HG03097 (cell line): ENCODE results near the gene SNRK.

Source experiments
- ATAC-seq: cut with Tn5 transposase; IDR thresholded peaks from one replicate; pipeline ENCODE4 v1.9.1; 2021; ENCODE audit not compliant: unreplicated experiment, low FRiP score

The SNRK gene

DNA sequence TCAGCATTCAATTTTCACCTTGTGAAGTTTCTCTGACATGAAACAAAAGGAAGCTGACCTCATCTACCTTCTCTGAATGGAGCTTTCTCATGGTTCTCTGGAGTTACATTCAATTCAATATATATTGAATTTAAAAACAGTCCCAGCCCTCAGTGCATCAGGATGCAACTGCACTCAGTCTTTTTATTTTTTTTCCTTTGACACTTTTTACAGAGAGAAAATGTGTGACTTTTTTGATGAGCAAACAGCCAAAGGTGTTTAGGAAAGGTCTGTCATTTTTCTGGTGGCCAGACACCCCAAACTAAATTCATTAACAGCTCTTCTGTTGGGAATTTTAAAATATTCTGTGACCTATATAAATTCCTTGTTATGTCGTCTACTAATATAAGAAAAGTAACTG is 19.3 kb upstream of the SNRK start:
- no peak for ATAC-seq

DNA sequence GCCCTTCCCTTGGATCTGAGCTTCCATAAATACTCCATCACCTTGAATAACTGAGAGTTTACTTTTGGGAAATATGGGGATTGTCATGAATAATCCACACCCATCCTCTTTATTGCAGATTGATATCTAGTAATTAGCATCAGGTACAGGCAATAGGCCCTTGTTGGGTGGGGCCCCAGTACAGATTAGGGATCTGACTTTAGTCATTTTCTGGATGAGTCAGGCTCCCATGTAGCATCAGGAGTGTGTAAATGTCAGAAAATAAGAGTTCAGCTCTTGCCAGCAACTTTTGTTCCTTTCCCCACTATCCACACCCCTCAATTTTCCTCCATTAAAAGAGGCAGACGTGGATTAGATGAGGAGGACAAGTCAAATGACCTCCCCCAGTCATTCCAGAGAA is 17.7 kb upstream of the SNRK start:
- ATAC-seq: no peak

DNA sequence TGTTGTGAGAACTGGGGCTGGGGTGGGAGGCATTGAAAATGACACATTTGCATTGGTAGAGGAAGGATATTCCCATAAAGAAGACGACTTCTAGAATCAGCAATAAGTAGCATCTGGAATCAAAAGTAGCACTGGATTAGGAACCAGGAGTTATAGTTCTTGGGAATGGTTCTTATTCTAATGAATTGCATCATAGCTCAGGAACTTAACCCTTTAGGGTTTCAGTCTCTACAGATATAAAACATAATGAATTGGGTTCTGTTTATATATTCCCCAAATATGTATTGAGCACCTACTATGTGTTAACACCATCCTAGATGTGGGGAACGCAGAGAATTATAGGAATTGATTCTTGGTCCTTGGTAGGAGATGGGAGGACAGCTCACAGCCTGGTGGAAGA is 16.3 kb upstream of the SNRK start:
- ATAC-seq: no peak

DNA sequence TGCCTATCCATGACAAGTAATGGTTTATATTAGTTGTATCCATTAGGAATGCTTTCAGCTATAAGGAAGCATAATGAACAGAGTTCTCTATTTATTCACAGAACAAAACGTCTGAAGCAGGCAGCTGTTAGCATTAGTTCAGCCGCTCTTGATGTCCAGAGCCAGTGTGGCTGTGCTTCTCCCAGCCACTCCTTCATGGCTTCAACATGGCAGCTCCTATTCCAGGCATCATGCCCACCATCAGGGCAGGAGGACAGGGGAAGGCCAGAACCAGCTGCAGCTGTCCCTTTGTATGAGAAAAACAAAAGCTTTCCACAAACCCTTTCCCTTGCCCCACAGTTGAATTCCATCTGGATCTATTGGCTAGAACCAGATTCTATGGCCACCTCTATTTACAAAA is 12.9 kb upstream of the SNRK start:
- no peak for ATAC-seq

DNA sequence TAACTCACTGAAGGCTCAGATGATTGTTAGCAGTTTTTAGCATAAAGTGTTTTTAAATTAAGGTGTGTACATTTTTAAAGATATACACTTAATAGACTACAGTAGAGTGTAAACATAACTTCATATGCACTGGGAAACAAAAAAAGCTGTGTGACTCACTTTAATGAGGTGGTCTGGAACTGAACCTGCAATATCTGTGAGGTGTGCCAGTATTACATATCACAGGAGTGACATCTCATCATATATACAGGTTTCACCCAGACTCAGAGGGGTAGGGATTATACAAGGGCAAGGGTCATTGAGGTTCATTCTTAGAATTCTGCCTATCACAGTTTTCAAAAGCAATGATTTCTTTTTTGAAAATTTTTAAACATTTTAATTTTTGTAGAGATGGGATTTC is 7.3 kb upstream of the SNRK start:
- ATAC-seq: no peak

DNA sequence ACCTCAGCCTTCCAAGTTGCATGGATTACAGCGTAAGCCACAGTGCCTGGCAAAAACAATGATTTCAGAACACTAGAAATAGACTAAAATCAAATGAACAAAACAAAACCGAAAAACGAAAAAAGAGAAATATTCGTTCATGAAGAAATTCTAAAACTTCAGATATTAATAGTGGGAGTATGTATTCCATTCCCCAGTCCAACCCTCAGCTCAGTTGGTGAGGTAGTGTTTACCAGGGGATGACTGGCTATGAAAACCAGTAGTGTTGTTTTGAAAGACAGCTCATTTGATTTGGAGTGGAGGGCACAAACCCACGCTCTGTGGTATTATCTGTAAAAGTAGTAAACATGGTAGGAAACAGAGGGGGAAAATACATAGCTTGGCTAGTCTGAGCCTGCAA is 6.8 kb upstream of the SNRK start:
- ATAC-seq: no peak

DNA sequence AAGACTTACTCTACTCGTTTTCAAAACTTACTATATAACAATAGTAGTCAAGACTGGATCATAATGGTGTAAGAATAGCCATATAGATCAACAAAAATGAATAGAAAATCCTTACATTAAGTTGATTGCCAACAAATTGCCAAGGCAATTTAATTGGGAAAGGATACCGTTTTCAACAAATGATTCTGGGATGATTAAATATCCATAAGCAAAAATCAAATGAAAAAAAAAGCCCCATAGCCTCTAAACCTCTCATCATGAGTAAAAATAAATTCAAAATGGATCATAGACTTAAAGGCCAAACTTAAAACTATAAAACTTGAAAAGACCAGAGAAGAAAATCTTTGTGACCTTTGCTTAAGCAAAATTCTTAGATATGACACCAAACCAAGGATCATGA is 5.3 kb upstream of the SNRK start:
- ATAC-seq: no peak

DNA sequence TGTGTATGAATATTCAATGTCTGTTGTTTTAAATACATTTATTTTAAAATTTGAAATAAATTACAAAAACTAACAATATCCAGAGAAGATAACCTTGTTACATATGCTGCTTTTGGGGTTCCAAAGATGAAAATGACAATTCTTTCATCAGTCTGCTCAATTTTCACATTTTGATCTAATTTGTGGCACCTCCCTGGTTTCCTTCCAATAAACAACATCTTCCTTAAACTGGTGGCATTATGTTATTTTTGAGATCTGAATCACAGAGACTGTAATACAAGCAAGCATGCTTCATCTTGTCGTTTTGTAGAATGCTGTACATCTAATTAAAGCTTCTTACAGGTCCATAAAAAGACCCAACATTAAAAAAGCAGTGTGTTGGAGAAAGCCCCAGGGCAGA is 2.2 kb upstream of the SNRK start:
- no peak for ATAC-seq

DNA sequence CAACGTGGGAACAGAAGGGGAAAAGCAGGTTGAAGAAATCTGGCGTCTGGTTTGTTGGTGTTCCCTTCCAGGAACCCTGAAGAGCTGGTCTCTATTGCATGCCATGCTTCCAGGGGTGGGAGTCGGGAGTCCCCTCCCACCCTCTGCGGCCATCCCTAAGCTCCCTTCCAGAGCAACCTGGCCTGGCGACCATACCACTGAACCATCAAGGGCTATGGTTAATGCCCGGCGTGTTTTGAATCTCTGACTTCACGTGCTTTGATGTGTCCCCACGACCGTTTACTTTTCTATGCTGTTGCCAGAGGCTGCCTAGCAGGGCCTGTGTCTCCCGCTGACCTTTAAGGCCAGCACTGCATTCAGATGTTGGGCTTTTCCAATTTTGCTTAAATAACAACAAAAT is 696 bp upstream of the SNRK start:
- ATAC-seq: no peak

DNA sequence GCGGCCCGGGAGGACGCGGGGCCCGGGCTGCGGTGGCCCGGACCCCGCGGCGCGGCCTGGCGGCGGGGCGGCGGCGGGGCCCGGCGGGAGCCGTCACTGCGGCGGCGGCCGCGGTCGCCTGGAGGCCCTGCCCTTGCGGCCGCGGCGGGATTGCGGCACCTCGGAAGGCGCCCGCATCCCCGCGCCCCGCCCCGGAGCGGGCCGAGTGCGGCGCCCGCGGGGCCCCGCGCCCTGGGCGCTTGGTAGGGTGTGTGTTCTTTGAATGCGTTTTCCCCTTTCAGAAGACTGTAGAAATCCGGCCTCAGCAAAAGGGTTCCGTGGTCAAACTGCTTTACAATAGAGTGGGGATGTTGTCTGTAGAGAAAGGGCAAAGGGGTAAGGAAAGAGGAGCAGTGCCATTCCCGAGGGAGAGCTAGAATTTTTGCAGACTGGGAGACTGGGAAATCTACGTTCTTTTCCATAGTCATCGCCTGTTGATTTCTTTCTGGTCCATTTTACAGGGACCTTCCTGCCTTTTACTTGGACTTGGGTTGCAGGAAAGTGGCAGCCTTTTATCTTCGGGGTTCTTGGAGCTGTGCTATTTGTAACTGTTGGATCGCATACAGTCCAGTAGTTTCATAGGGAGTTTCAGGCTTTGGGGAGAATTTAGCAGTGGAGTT is 630 bp downstream of the SNRK start:
- no peak for ATAC-seq

DNA sequence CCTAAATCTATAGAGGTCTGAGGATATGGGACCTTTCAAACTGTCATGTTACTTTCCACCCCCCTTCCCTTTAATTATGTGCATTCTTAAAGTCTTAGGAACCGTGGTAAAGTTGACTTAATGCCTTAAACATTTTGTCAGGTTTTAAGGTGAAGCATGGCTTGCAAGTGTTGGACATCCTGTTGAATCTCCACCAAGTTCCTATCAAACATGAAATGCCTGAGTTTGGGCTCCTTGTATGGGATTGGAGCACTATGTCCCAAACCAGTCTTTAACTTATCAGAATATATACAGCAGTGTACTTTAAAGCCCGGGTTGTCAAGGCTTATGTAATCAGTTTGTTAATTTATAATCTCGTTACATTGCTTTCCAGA is 1.1 kb downstream of the SNRK start:
- ATAC-seq: no peak

DNA sequence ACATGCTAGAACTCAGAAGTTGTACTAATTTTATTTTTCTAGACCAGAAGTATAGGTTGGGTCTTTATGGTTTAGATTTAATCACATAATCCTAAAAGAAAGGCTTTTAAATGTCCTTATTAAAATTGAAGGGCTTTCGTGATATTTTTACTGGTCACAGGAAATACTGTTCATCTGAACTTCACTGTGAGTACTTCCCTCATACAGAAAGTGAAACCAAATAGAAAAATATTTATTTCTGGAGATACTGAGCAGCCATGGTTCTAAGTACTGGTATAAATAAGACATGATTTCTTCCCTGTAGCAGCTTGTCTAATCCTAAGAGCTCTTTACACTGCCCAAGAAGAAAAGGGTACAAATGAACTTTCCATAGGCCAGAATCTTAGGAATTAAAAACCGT is 2.0 kb downstream of the SNRK start:
- no peak for ATAC-seq

DNA sequence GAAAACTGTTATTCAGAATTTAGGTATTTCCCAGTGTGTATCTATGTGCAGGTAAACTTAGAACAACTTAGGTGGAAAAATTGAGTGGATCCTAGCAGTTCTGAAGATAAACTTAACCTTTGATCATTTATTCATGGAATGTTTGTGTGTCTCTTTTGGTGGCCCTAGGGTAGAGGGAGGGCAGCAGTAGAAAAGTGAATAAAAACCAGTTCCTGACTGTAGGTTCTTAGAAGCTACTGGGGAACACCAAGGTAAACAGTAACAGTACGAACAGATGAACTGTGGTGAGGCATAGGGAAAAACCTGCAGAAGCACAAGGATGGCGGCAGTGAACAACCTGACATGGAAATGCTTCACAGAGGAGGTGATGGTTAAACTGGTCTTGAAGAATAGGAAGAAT is 2.5 kb downstream of the SNRK start:
- ATAC-seq: no peak

DNA sequence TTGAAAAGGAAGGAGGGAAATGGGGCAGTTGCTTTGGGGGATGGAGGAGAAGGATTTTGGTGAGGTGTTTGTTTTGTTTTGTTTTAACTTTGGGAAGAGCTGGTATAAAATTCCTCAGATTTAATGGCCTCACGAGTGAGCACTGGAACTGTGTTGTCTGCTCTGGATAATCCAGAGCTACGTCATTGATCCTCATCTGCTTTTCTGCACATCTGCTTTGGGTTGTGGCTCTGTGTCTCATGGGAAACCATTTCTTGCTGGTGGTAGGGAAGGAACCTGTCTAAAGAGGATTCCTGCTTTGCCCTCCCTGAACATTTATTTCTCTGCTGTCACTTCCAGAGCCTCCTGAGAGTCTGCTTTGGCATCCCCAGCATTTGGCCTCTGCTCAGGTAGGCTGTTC is 3.1 kb downstream of the SNRK start:
- no peak for ATAC-seq

DNA sequence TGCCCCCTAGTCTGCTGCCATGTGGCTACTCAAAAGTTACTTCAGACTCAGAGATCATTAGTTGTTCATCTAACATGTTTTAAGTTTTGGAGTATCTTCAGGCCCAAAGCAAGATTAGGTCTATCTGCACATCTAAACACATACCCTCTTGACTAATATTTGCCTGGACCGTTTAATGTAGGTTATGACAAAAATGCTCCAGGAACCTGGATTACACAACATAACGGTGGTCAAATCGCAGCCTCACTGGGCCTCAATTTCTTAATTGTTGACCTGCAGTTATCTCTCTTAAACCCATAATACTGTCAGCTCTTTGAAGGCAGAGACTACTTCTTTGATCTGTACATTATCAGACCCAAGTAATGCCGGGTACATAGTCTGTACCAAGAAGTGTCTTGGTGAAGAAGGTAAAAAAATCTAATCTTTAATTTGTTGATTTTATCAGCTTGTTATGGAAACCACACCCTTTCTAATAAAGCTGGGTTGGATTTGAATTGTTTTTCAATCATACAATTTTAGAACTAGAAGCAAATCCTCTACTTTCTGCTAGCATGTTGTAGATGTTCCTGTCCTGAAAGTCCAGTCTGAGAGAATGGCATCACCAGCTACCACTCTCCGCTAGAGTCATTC is 3.6 kb downstream of the SNRK start:
- ATAC-seq: no peak

DNA sequence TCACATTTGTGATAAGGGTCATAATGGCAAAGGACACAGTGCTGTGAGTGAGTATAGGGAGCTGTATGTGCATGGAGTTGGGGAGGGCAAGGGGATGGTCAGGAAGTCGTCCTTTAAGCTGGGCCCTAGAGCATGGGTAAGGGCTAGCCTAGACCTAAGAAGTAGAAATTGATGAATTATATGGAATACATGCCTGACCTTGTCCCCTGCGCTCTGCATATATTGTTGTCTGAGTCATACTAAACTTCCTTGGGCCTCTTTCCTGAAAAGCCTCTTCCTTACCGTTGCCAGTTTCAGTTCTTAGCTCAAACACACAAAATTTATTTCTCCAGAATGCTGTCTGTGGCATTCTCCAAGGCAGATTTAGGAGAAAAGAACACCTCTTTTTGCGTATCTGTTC is 4.6 kb downstream of the SNRK start:
- no peak for ATAC-seq

DNA sequence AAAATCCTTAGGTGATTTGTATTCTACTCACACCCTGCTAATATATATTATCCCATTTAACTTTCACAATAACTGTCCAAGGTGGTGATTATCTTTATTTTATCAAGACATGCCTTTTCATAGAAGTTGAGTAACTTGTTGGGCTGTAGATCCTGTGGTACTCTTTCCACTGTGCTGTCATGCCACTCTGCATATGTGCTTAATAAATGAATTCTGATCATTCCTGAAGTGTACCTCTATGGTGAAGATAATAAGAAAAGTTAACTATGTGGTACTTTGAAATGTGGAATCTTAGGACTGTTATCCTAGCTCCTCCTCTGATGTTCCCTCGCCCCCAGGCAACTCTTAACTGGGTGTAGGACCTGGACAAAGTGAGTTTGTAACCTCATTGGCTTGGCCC is 5.2 kb downstream of the SNRK start:
- no peak for ATAC-seq

DNA sequence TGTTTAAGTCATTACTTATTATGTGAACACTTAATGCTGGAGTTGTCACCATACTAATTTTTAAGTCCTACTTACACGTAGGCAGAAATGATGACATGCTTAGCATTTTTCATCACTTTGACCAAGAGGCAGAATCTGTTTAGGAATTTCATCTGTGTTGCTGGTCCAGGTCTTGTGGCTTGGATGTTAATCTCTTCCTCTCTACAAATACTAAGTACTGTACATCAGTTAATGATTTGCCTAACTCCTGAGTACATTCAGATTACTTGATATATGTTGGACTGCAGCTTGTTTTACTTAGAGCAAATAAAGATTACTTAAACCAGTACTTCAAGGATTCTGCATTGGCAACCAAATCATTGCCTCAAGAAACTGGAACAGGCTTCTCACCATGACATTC is 8.6 kb downstream of the SNRK start:
- no peak for ATAC-seq

DNA sequence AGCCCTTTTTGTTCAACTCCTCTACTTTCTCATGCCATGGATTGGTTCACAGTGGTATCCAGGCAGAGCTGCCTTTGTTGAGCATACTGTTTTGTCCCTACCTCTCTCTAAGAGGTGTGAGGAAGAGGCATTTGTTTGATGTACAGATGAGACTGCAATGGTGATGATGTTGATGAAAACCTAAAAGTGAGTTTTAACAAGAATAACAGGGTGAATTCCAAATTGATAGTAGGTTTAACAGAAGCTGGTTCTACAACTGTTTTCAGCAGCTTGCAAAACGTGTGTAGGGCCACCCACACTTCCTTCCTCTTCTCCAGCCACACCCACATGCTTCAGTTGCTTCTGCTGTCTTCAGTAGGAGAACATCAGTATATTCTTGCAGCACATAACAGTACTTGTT is 10.2 kb downstream of the SNRK start:
- ATAC-seq: no peak

DNA sequence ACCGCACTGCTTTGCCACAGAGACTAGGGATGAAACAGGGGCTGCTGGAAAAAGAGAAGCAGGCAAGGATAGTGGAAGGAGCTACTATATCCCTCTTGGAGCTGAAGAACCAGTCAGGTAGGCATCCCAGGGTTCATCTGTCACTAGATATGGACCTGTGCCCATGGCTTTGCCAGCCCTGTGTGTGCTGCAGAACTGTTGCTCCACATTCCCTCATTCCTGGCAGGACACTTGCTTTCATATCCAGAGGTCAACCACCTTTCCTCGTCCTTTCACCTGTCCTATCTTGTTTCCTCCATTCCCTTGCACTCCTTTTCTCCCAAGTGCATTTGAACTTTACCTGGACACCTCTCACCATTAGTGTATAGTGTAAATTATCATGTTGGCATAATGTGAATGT is 12.0 kb downstream of the SNRK start:
- no peak for ATAC-seq

DNA sequence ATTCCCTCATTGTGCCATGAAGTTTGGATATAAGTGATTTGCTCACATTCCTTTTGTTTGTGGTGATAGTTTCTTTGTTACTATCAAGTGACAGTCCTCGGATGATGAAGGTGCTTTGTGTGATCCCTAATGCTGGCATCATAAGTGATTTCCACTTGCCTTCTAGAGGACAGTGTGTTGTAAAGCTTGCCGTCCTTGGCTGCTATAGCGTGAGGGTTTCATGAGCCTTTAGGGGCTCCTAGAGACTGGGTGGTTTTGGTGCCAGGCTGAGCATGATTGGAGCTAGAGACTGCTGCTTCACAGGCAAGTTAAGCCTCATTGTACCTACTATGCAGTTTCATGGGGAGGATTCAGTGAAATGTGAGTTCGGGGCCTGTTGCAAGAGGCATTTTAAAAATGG is 12.4 kb downstream of the SNRK start:
- ATAC-seq: no peak

DNA sequence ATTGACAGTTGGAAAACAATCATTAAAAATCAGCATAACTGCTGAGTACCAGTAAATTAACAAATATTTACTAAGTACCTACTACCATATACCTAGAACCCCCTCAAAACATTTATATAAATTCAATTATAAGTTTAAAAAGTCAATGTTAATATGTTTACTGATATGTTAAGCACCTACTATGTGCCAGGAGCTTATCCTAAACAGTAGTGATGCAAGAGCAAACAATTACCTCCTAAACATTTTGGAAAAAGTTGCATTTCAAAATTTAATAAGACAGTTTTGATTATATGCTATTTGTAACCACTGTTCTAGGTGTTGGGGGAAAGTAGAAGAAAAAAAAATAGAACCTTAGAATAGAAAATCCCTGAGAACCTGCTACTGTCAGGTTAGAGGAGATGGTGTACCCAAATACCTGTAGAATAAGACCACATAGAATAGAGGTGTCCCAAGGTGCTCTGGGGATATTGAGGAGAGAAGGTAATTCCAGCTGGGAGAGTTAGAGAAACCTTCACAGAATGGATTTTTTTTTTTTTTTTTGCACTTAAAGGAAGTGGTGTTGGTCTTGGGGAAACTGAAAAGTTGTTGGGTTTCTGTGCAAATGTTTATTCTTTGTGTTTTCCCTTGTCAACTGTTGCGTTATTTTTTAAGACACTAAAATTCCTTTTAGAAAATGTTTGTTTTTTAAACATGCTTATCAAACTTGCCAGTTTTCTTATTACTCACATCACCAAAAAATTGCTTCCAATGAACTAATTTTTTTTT is 16.0 kb downstream of the SNRK start:
- no peak for ATAC-seq
